ENCODE results near the gene B3GLCT. TPM values are rescaled to one million over a fixed set of nuclear protein-coding genes. Genes with fewer than 3 reads are reported as not detected.

The B3GLCT gene
- total RNA-seq, 1 donor from 2014 or later: 27.2 TPM

DNA sequence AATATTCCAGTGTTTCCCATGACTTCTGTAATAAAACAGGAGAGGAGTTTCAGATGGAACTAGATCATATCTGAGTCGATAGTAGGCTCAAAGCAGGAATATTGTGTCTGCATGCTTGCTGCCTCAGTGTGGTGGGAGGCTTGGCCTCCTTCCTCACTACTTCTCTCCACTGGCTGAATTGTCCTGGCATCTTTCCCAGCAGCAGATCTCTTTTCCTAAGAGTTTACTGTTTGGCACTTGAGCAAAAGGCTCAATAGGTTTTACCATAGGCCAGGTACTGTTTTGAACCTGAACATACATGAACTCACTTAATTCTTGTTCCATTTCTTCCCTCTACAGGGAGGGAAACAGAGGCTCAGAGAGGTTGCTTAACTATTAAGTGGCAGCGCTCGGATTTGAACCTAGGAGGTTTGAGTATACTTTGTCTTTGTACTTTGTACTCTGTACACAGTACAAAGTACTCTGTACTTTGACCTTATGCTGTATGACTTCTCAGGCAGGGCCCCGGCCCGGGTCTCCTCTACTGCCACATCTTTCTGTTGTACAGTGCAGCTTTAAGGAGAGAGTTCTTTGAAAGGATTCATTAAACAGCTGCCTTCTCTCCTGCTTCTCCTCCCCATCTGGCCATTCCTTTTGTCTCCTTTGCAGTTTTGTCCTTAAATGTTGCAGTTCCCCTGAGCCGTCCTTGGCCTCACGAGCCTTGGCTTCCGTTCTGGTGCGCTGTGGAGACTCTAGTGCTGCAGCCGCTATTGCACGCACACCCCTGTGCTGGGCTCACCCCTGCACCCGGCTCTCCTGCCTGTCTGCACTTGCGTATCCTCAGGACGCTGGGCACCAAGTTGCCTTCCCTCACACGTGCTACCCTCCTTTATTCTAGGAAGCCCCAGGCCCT, 8.1 kb downstream of the B3GLCT start:
- no peak for DNase-seq (ENCODE audit: low spot score in 2 of 2, unreplicated experiment in 2 of 2)
- no peaks in the 10 kb centered on the region for H3K27me3 Mint-ChIP-seq (ENCODE audit: low read depth)
- peak overlapping the region; percentile 81 for H3K27ac Mint-ChIP-seq

DNA sequence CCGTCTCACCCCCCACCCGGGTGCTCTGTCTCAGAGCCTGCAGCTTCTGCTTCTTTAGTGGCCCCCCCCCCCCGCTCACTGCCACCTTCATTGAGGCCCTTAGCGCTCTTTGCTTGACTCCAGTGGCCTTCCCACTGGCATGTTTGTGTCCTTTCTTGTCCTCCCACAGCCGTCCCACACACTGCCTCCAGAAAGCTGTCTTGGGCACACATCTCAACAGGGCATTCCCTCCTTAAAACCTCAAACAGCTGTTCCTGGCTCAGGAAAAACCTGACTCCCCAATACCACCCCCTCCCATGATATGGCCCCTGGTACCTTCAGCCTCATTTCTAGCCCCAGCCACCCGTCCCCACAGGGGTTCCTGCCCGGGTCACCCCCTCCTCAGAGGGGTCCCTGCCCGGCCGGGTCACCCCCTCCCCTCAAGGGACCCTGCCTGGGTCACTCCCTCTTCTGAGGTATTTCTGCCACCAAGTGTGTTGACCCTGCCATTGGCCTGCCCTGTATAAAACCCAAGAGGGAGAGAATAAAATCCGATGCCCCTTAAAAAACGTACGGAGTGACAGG, 8.9 kb downstream of the B3GLCT start:
- Mint-ChIP-seq H3K27ac (peak overlapping the region; percentile 71), H3K9me3 (no peaks in the 10 kb centered on the region), H3K36me3 (no peaks in the 10 kb centered on the region), H3K27me3 (ENCODE audit: low read depth) (no peaks in the 10 kb centered on the region), H3K4me3 (no peak overlapping the region), H3K4me1 (peaks cover 48% of the 10 kb centered on the region)
- TF ChIP-seq, protein P1, sequence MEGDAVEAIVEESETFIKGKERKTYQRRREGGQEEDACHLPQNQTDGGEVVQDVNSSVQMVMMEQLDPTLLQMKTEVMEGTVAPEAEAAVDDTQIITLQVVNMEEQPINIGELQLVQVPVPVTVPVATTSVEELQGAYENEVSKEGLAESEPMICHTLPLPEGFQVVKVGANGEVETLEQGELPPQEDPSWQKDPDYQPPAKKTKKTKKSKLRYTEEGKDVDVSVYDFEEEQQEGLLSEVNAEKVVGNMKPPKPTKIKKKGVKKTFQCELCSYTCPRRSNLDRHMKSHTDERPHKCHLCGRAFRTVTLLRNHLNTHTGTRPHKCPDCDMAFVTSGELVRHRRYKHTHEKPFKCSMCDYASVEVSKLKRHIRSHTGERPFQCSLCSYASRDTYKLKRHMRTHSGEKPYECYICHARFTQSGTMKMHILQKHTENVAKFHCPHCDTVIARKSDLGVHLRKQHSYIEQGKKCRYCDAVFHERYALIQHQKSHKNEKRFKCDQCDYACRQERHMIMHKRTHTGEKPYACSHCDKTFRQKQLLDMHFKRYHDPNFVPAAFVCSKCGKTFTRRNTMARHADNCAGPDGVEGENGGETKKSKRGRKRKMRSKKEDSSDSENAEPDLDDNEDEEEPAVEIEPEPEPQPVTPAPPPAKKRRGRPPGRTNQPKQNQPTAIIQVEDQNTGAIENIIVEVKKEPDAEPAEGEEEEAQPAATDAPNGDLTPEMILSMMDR (IDR thresholded peaks at IDR 0.05; ENCODE audit: unreplicated experiment): no peak
- no peak for DNase-seq (ENCODE audit: low spot score in 2 of 2, unreplicated experiment in 2 of 2)

More for the DNA sequence above, 8.1 kb downstream of the B3GLCT start:
- TF ChIP-seq, protein P1 (IDR thresholded peaks at IDR 0.05; ENCODE audit: unreplicated experiment): no peak
- Mint-ChIP-seq H3K36me3 (no peaks in the 10 kb centered on the region), H3K4me3 (no peak overlapping the region), H3K9me3 (no peaks in the 10 kb centered on the region), H3K4me1 (peaks cover 46% of the 10 kb centered on the region)

DNA sequence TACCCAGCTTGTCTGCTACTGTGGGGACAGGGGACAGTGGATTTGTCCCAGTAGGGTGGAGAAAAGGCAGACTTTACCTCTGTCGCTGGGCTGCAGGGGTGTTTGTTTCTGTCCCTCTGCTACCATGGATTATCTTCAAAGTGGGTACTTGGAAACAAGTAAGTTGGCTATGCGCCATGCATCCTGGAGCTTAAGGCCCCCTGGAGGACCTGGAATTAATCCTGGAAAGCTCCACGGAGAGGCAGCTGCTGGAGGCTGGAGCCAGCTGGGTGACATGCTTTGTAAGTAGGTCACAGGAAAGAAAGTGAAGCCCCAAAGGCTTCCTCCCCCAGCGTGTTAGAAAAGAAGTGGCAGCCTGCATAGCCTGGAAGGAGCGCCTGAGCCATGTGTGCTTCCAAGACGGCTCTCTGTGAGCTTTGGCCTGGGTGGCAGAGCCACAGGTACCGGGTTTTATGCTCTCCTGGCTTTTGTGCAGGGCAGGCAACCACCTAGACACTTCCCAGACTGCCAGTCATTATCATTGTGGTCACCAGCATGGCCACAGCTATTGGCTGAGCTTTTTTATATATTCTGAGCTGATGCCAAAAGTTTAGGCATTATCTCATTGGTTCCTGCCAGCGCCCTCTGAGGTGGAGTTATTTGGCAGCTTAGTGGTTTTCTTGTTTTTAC, 9.5 kb downstream of the B3GLCT start:
- no peak for DNase-seq (ENCODE audit: low spot score in 2 of 2, unreplicated experiment in 2 of 2)
- H3K9me3 Mint-ChIP-seq: no peaks in the 10 kb centered on the region
- H3K27ac Mint-ChIP-seq: peak overlapping the region; percentile 71
- H3K36me3 Mint-ChIP-seq: no peaks in the 10 kb centered on the region
- no peaks in the 10 kb centered on the region for H3K27me3 Mint-ChIP-seq (ENCODE audit: low read depth)
- TF ChIP-seq, protein P1 (IDR thresholded peaks at IDR 0.05; ENCODE audit: unreplicated experiment): no peak
- H3K4me1 Mint-ChIP-seq: peaks cover 52% of the 10 kb centered on the region
- no peak overlapping the region for H3K4me3 Mint-ChIP-seq

DNA sequence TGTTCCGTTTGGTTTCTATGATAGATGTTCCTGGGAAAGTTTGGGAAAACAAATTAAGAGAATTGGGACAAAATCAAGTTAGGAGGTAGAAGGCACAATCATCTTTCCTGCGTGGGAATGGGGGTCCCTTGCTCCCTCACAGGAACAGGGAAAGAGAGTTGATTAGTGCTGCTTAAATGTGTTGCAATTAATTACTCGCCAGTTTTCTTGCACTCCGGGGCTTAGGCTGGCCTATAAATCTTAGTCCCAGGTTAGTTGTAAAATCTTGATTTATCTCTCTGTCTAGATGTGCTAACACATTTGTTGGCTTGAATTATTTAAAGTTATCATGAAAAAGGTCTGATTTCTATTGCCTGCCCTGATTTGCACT, 10.1 kb downstream of the B3GLCT start:
- H3K27ac Mint-ChIP-seq: peak overlapping the region; percentile 71

DNA sequence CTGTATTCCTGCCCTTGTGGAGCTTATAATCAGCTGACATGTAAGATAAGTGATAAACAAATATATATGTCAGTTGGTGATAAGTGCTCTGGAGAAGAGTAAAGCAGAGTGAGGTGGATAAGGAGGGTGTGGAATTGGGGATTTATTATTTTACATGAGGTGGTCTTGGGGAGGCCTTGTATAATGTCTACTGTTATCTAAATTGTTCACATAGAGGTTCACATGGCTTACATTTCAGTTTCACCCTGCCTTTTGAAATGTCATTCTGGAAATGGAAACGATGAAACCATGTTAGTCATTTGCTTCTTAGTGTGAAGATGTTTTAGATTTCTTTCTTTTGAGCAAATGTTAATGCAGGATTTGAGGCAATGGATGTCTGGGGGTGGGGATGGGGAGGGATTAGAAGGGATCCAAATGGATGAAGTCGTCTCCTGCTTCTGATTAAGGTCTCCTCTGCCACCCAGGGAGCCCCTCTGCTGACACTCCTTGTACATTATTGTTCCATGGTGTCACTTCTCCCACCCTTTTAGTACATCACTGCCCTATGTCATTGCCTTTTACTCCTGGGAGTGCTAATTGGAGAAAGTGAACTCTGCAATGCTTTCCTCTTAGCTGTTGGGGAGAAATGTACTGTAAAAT, 14.0 kb downstream of the B3GLCT start:
- H3K4me1 Mint-ChIP-seq: peaks cover 34% of the 10 kb centered on the region
- no peaks in the 10 kb centered on the region for H3K27me3 Mint-ChIP-seq (ENCODE audit: low read depth)
- TF ChIP-seq, protein P1 (IDR thresholded peaks at IDR 0.05; ENCODE audit: unreplicated experiment): no peak
- no peak for DNase-seq (ENCODE audit: low spot score in 2 of 2, unreplicated experiment in 2 of 2)
- peaks cover 10% of the 10 kb centered on the region for H3K9me3 Mint-ChIP-seq
- peaks cover 23% of the 10 kb centered on the region for H3K36me3 Mint-ChIP-seq
- H3K27ac Mint-ChIP-seq: no peak overlapping the region
- H3K4me3 Mint-ChIP-seq: no peak overlapping the region

More for the DNA sequence above, 10.1 kb downstream of the B3GLCT start:
- no peaks in the 10 kb centered on the region for H3K27me3 Mint-ChIP-seq (ENCODE audit: low read depth)
- TF ChIP-seq, protein P1 (IDR thresholded peaks at IDR 0.05; ENCODE audit: unreplicated experiment): no peak
- peaks cover 51% of the 10 kb centered on the region for H3K4me1 Mint-ChIP-seq
- H3K9me3 Mint-ChIP-seq: no peaks in the 10 kb centered on the region
- H3K4me3 Mint-ChIP-seq: no peak overlapping the region
- H3K36me3 Mint-ChIP-seq: no peaks in the 10 kb centered on the region
- DNase-seq (ENCODE audit: low spot score in 2 of 2, unreplicated experiment in 2 of 2): no peak

All from mesothelial cell of epicardium (in vitro differentiated cells).